Astrocyte of the spinal cord (primary cell): Measurements from ENCODE around the gene WDR19.

Experiments
- DNase-seq: peaks from one replicate; pipeline ENCODE4 v3.0.0; 2011; ENCODE audit warnings: low read depth, low spot score
- H3K4me3 ChIP-seq: 2 replicates; pipeline ENCODE4 v1.5.1; 2011; ENCODE audit warnings: low read depth, mild to moderate bottlenecking, low read length, moderate library complexity
- CTCF ChIP-seq: IDR thresholded peaks from 2 replicates; pipeline ENCODE4 v1.5.1; 2012; ENCODE audit warnings: low read depth, mild to moderate bottlenecking, low read length, inconsistent platforms
- in situ Hi-C: cut with HindIII; loops from 2 replicates; pipeline ENCODE4 v1.10.0; 2017; ENCODE audit warnings: low sequenced_read_pairs

WDR19 gene

GRCh38 chr4:39331191-39331590 is 148.9 kb downstream of the WDR19 start:
- TF ChIP-seq CTCF = no peak
- H3K4me3 ChIP-seq = no peak overlapping the region
- in situ Hi-C loops = no loop called here
- no peak for DNase-seq
